SK-N-SH treated with all-trans-retinoic acid at 6 μM for 48 hours (cell line): Measurements from ENCODE around the gene PCBP3.
"Not testable (repeated sequence)": the region's sequence is repeated elsewhere in the genome, so short reads cannot be mapped to it uniquely, and the experiment has no call there.

Experiments used
- ATAC-seq: fragments of 200-7000 bp; cut with Tn5 transposase; 3 replicates; pipeline ENCODE4 v1.9.1; 2020; ENCODE audit warnings: mild to moderate bottlenecking, moderate library complexity
- ARNTL ChIP-seq: fragments of 450-650 bp; formaldehyde crosslinking; IDR thresholded peaks from 2 replicates; pipeline ENCODE4 v1.5.0; 2020; ENCODE audit warnings: low read depth, mild to moderate bottlenecking, moderate library complexity, borderline replicate concordance
- CREB5 ChIP-seq: fragments of 250-450 bp; sonication (Bioruptor Pico); IDR thresholded peaks from 2 replicates; pipeline ENCODE4 v1.5.1; 2020; ENCODE audit warnings: low read depth, mild to moderate bottlenecking, moderate library complexity
- CSDC2 ChIP-seq: fragments of 250-450 bp; sonication (Bioruptor Pico); IDR thresholded peaks from 2 replicates; pipeline ENCODE4 v1.5.0; 2020; ENCODE audit warnings: mild to moderate bottlenecking, moderate library complexity
- CSRNP3 ChIP-seq: fragments of 250-450 bp; sonication (Bioruptor Pico); IDR thresholded peaks from 2 replicates; pipeline ENCODE4 v1.5.1; 2021; ENCODE audit warnings: mild to moderate bottlenecking, moderate library complexity
- ESRRG ChIP-seq: fragments of 250-450 bp; sonication (Bioruptor Pico); IDR thresholded peaks from 2 replicates; pipeline ENCODE4 v1.6.1; 2021; ENCODE audit warnings: mild to moderate bottlenecking
- GLIS3 ChIP-seq: fragments of 250-450 bp; sonication (Bioruptor Pico); IDR thresholded peaks from 2 replicates; pipeline ENCODE4 v1.5.0; 2020; ENCODE audit warnings: mild to moderate bottlenecking, moderate library complexity
- ISL1 ChIP-seq: fragments of 250-450 bp; sonication (Bioruptor Pico); IDR thresholded peaks from 2 replicates; pipeline ENCODE4 v2.1.2; 2022; ENCODE audit warnings: mild to moderate bottlenecking, moderate library complexity
- OSR1 ChIP-seq: fragments of 250-450 bp; sonication (Bioruptor Pico); IDR thresholded peaks from 2 replicates; pipeline ENCODE4 v1.8.0; 2022; ENCODE audit warnings: moderate library complexity, mild to moderate bottlenecking, inconsistent platforms
- PATZ1 ChIP-seq: fragments of 250-450 bp; sonication (Bioruptor Pico); IDR thresholded peaks from 2 replicates; pipeline ENCODE4 v1.8.0; 2020; ENCODE audit warnings: mild to moderate bottlenecking, moderate library complexity, borderline replicate concordance
- POU6F1 ChIP-seq: fragments of 250-450 bp; sonication (Bioruptor Pico); IDR thresholded peaks from 2 replicates; pipeline ENCODE4 v1.8.0; 2021; ENCODE audit warnings: low read depth, mild to moderate bottlenecking, moderate library complexity, borderline replicate concordance
- PPARA ChIP-seq: fragments of 250-450 bp; sonication (Bioruptor Pico); IDR thresholded peaks from 2 replicates; pipeline ENCODE4 v1.5.0; 2020; ENCODE audit warnings: mild to moderate bottlenecking, borderline replicate concordance
- RARB ChIP-seq: fragments of 250-450 bp; sonication (Bioruptor Pico); IDR thresholded peaks from 2 replicates; pipeline ENCODE4 v1.8.0; 2021; ENCODE audit warnings: mild to moderate bottlenecking, moderate library complexity
- SNAI2 ChIP-seq: fragments of 250-450 bp; sonication (Bioruptor Pico); IDR thresholded peaks from 2 replicates; pipeline ENCODE4 v1.5.0; 2020; ENCODE audit warnings: mild to moderate bottlenecking, moderate library complexity
- TCF4 ChIP-seq: fragments of 250-450 bp; sonication (Bioruptor Pico); IDR thresholded peaks from 2 replicates; pipeline ENCODE4 v1.8.0; 2021; ENCODE audit warnings: mild to moderate bottlenecking, moderate library complexity, borderline replicate concordance
- TSHZ2 ChIP-seq: fragments of 250-450 bp; sonication (Bioruptor Pico); IDR thresholded peaks from 2 replicates; pipeline ENCODE4 v1.5.0; 2020; ENCODE audit warnings: mild to moderate bottlenecking, moderate library complexity
- ZC3H10 ChIP-seq: fragments of 250-450 bp; sonication (Bioruptor Pico); IDR thresholded peaks from 2 replicates; pipeline ENCODE4 v1.5.1; 2021; ENCODE audit warnings: mild to moderate bottlenecking, moderate library complexity
- ZFP3 ChIP-seq: fragments of 250-450 bp; sonication (Bioruptor Pico); IDR thresholded peaks from 2 replicates; pipeline ENCODE4 v1.5.0; 2020; ENCODE audit warnings: mild to moderate bottlenecking, moderate library complexity
- ZFP30 ChIP-seq: fragments of 450-650 bp; formaldehyde crosslinking; IDR thresholded peaks from 2 replicates; pipeline ENCODE4 v1.5.0; 2022; ENCODE audit warnings: mild to moderate bottlenecking, moderate library complexity
- ZNF70 ChIP-seq: fragments of 450-650 bp; formaldehyde crosslinking; IDR thresholded peaks from 2 replicates; pipeline ENCODE4 v1.5.0; 2020; ENCODE audit warnings: mild to moderate bottlenecking, moderate library complexity

PCBP3 gene

GRCh38 chr21:45974073-45975019, 330.8 kb downstream of the PCBP3 start:
- TF ChIP-seq RARB (CRISPR knock-in tag), result no peak
- ATAC-seq, result peak; percentile 2

- ATAC-seq, result no peak
- TF ChIP-seq ISL1 (CRISPR knock-in tag), result no peak
- no peak for TF ChIP-seq PPARA (CRISPR knock-in tag)
- TF ChIP-seq PATZ1 (CRISPR knock-in tag), result no peak
- no peak for TF ChIP-seq ZC3H10
- TF ChIP-seq ARNTL (CRISPR knock-in tag), result no peak
- TF ChIP-seq TSHZ2, result no peak
- no peak for TF ChIP-seq ZFP3
- no peak for TF ChIP-seq SNAI2 (CRISPR knock-in tag)
- TF ChIP-seq OSR1, result no peak
- no peak for TF ChIP-seq POU6F1 (CRISPR knock-in tag)
- TF ChIP-seq CSRNP3 (CRISPR knock-in tag), result no peak
- no peak for TF ChIP-seq TCF4
- TF ChIP-seq ZNF70 (CRISPR knock-in tag), result no peak
- no peak for TF ChIP-seq CSDC2 (CRISPR knock-in tag)
- TF ChIP-seq ESRRG (CRISPR knock-in tag), result no peak
- no peak for TF ChIP-seq CREB5 (CRISPR knock-in tag)
- no peak for TF ChIP-seq GLIS3
- TF ChIP-seq ZFP30 (CRISPR knock-in tag), result no peak
Observed at GRCh38 chr21:45975020-45975666, 331.6 kb downstream of the PCBP3 start.

GRCh38 chr21:45975667-45976409, 332.3 kb downstream of the PCBP3 start:
- ATAC-seq, result not testable (repeated sequence)
